H1 (cell line): ENCODE results near the gene RELA. TPM values are rescaled to one million over a fixed set of nuclear protein-coding genes. Genes with fewer than 3 reads are reported as not detected.

Experiments used
- ASH2L ChIP-seq: fragments of 200-600, 300-600 bp; sonication (generic); IDR thresholded peaks from one replicate; pipeline ENCODE4 v1.7.1; 2017; ENCODE audit warnings: low read length
- polyA plus RNA-seq, 7 experiments: library from polyadenylated mRNA; depleted of rRNA in 3 of 7; stranded (reverse) in 5 of 7; unstranded in 2 of 7; fragments of >200 nt in 5 of 7; fragments of 200-250 nt in 2 of 7; gene quantifications; 1 replicate in 5 of 7; 2 replicates in 1 of 7; 4 replicates in 1 of 7; pipeline versions ENCODE4 v1.2.1 to v1.2.3, GENCODE V29; 2011 to 2013; ENCODE audit warnings: missing spikeins in 2 of 7, mixed read lengths in 2 of 7
- total RNA-seq: library from RNA; stranded (reverse); fragmentation: NEBNext Ultra II Directional; extraction: Animal tissue kit (Norgen Biotek cat#: 25700); gene quantifications from 2 replicates; pipeline ENCODE4 v1.2.1, GENCODE V29; 2021

The RELA gene
- total and polyA plus RNA-seq, 2 of the 8 experiments (the other 6 are each of a cell fraction or from before 2014, with no cell fraction given), result 21.9 to 27.5 TPM

GRCh38 chr11:65621460-65621859 is 41.3 kb downstream of the RELA start (continued):
- no peak for TF ChIP-seq ASH2L
